Measurements from ENCODE around the gene LTB.

GRCh38 chr6:31574106-31575061, 7.8 kb downstream of the LTB start:
- no peak for TF ChIP-seq CTCF (IDR thresholded peaks at IDR 0.05)
- TF ChIP-seq ZFX (IDR thresholded peaks at IDR 0.05; ENCODE audit: borderline replicate concordance) = no peak

All from 22Rv1 (cell line).